Keratinocyte (primary cell): ENCODE measurements around the gene PSMB11. TPM values are rescaled to one million over a fixed set of nuclear protein-coding genes. Genes with fewer than 3 reads are reported as not detected.

ENCODE experiments used
- DNase-seq: peaks from one replicate; pipeline ENCODE4 v3.0.0-alpha.2; 2011; ENCODE audit warnings: low read depth, missing footprints, low spot score
- FAIRE-seq: peaks from 2 replicates; lab custom pipeline; 2011; peaks lifted over from hg19 to GRCh38; lab: Jason Lieb, UNC
- H2AFZ ChIP-seq: 2 replicates; pipeline ENCODE4 v1.6.0; 2012; ENCODE audit warnings: low read length, control low read depth, inconsistent platforms; ENCODE audit not compliant: control insufficient read depth
- H3K27ac ChIP-seq: 2 replicates; pipeline ENCODE4 v1.5.1; 2011; ENCODE audit warnings: low read length; ENCODE audit not compliant: control insufficient read depth, insufficient read depth
- H3K27me3 ChIP-seq: 3 replicates; pipeline ENCODE4 v1.6.0; 2011; ENCODE audit warnings: low read length; ENCODE audit not compliant: control insufficient read depth, insufficient read depth; ENCODE audit errors: extremely low read depth
- H3K36me3 ChIP-seq, 2 experiments: 2 replicates in 1 of 2; 3 replicates in 1 of 2; pipeline ENCODE4 v1.5.1; 2011; ENCODE audit warnings: low read length in 2 of 2, mild to moderate bottlenecking in 1 of 2; ENCODE audit not compliant: control insufficient read depth in 2 of 2, insufficient read depth in 2 of 2; ENCODE audit errors: extremely low read depth in 1 of 2
- H3K4me1 ChIP-seq: 3 replicates; pipeline ENCODE4 v1.5.1; 2011; ENCODE audit warnings: low read length; ENCODE audit not compliant: control insufficient read depth, insufficient read depth; ENCODE audit errors: extremely low read depth
- H3K4me2 ChIP-seq: 3 replicates; pipeline ENCODE4 v1.6.0; 2011; ENCODE audit warnings: low read depth, low read length; ENCODE audit not compliant: control insufficient read depth, insufficient read depth; ENCODE audit errors: extremely low read depth
- H3K4me3 ChIP-seq, 3 experiments: fragments of 200-600 bp in 1 of 3; sonication (generic) in 1 of 3; 2 replicates in 2 of 3; 3 replicates in 1 of 3; pipeline ENCODE4 v1.5.1; 2011 to 2016; ENCODE audit warnings: low read length in 3 of 3, mild to moderate bottlenecking in 3 of 3, control low read depth in 2 of 3, inconsistent platforms in 1 of 3, low read depth in 1 of 3, mixed read lengths in 1 of 3, mixed run types in 1 of 3, moderate library complexity in 1 of 3; ENCODE audit not compliant: control insufficient read depth in 2 of 3, insufficient read depth in 2 of 3; ENCODE audit errors: extremely low read depth in 1 of 3
- H3K79me2 ChIP-seq: 2 replicates; pipeline ENCODE4 v1.6.0; 2012; ENCODE audit warnings: low read length; ENCODE audit not compliant: control insufficient read depth, insufficient read depth
- H3K9ac ChIP-seq: 3 replicates; pipeline ENCODE4 v1.6.0; 2011; ENCODE audit warnings: low read length; ENCODE audit not compliant: control insufficient read depth, insufficient read depth; ENCODE audit errors: extremely low read depth
- H3K9me1 ChIP-seq: 3 replicates; pipeline ENCODE4 v1.6.0; 2011; ENCODE audit warnings: low read length; ENCODE audit not compliant: control insufficient read depth, insufficient read depth; ENCODE audit errors: extremely low read depth
- H3K9me3 ChIP-seq: 2 replicates; pipeline ENCODE4 v1.5.1; 2012; ENCODE audit warnings: low read depth, low read length; ENCODE audit not compliant: control insufficient read depth
- H4K20me1 ChIP-seq: 3 replicates; pipeline ENCODE4 v1.6.0; 2011; ENCODE audit warnings: low read length; ENCODE audit not compliant: control insufficient read depth, insufficient read depth; ENCODE audit errors: extremely low read depth
- EZH2 ChIP-seq: IDR thresholded peaks from one replicate; pipeline ENCODE4 v1.6.1; 2012; ENCODE audit warnings: inconsistent platforms, mild to moderate bottlenecking, low read length, moderate library complexity
- dilution Hi-C: fragments of 300-500 bp; cut with MboI; formaldehyde crosslinking; loops from one replicate; pipeline ENCODE4 v1.7.0; 2020; ENCODE audit warnings: low sequenced_read_pairs; ENCODE audit not compliant: extremely low pct_ligation_motif_present
- polyA plus RNA-seq, 5 experiments: library from polyadenylated mRNA; depleted of rRNA in 3 of 5; stranded (reverse) in 3 of 5; stranded (forward) in 1 of 5; unstranded in 1 of 5; fragments of >200 nt; gene quantifications; 1 replicate in 1 of 5; 2 replicates in 3 of 5; 3 replicates in 1 of 5; pipeline versions ENCODE4 v1.2.1 to v1.2.3, GENCODE V29; 2011 to 2012; ENCODE audit warnings: missing spikeins in 2 of 5, low read depth in 1 of 5, low replicate concordance in 1 of 5
- TF ChIP-seq, protein P1 (sequence below), 3 experiments: IDR thresholded peaks in 1 of 3; conservative IDR thresholded peaks in 1 of 3; optimal IDR thresholded peaks in 1 of 3; 2 replicates in 2 of 3; 3 replicates in 1 of 3; pipeline versions ENCODE3 to v1.5.1; 2011; ENCODE audit warnings: low read length in 3 of 3, mild to moderate bottlenecking in 3 of 3, moderate library complexity in 2 of 3, control low read depth in 1 of 3, inconsistent platforms in 1 of 3; ENCODE audit not compliant: insufficient read depth in 2 of 3; ENCODE audit errors: extremely low read depth in 1 of 3

The PSMB11 gene
- polyA plus RNA-seq, 1 donor (not counting 4 experiments of a cell fraction or from before 2014, with no cell fraction given) = not detected

GRCh38 chr14:23074906-23075305 lies 32.9 kb downstream of the PSMB11 start:
- peaks cover 29% of the 10 kb centered on the region for H3K4me1 ChIP-seq
- peaks cover 16 to 48% of the 10 kb centered on the region in 2 experiments for H3K36me3 ChIP-seq

GRCh38 chr14:23076785-23077408 lies 34.9 kb downstream of the PSMB11 start:
- Histone ChIP-seq H3K4me3 (no peak overlapping the region), H3K27ac (no peak overlapping the region), H3K9me3 (no peaks in the 10 kb centered on the region), H4K20me1 (no peaks in the 10 kb centered on the region), H3K4me1 (peaks cover 20% of the 10 kb centered on the region), H3K9ac (no peak overlapping the region), H3K9me1 (no peaks in the 10 kb centered on the region), H3K27me3 (no peaks in the 10 kb centered on the region), H3K79me2 (peaks cover 6% of the 10 kb centered on the region), H3K4me2 (no peak overlapping the region), H3K36me3 (peaks cover 20 to 63% of the 10 kb centered on the region in 2 experiments), H2AFZ (no peak overlapping the region)
- TF ChIP-seq, protein P1, sequence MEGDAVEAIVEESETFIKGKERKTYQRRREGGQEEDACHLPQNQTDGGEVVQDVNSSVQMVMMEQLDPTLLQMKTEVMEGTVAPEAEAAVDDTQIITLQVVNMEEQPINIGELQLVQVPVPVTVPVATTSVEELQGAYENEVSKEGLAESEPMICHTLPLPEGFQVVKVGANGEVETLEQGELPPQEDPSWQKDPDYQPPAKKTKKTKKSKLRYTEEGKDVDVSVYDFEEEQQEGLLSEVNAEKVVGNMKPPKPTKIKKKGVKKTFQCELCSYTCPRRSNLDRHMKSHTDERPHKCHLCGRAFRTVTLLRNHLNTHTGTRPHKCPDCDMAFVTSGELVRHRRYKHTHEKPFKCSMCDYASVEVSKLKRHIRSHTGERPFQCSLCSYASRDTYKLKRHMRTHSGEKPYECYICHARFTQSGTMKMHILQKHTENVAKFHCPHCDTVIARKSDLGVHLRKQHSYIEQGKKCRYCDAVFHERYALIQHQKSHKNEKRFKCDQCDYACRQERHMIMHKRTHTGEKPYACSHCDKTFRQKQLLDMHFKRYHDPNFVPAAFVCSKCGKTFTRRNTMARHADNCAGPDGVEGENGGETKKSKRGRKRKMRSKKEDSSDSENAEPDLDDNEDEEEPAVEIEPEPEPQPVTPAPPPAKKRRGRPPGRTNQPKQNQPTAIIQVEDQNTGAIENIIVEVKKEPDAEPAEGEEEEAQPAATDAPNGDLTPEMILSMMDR (optimal IDR thresholded peaks at IDR 0.05 in 1 of 3, IDR thresholded peaks at IDR 0.05 in 1 of 3, conservative IDR thresholded peaks at IDR 0.05 in 1 of 3; ENCODE audit: extremely low read depth in 1 of 3, insufficient read depth in 2 of 3, low read length in 3 of 3) = peak; percentile 45 to 60 (median 49)
- no peak for TF ChIP-seq EZH2
- DNase-seq = no peak
- FAIRE-seq = peak; percentile 55
- dilution Hi-C loops = no loop called here

More at GRCh38 chr14:23074906-23075305, 32.9 kb downstream of the PSMB11 start:
- H3K4me3 ChIP-seq = no peak overlapping the region
- no peaks in the 10 kb centered on the region for H3K9me3 ChIP-seq
- no peaks in the 10 kb centered on the region for H3K27me3 ChIP-seq
- H2AFZ ChIP-seq = no peak overlapping the region
- no peak overlapping the region for H3K27ac ChIP-seq
- no peaks in the 10 kb centered on the region for H4K20me1 ChIP-seq
- no peak for DNase-seq
- H3K9ac ChIP-seq = no peak overlapping the region
- peaks cover 20% of the 10 kb centered on the region for H3K79me2 ChIP-seq
- TF ChIP-seq, protein P1 (optimal IDR thresholded peaks at IDR 0.05 in 1 of 3, IDR thresholded peaks at IDR 0.05 in 1 of 3, conservative IDR thresholded peaks at IDR 0.05 in 1 of 3; ENCODE audit: extremely low read depth in 1 of 3, insufficient read depth in 2 of 3, low read length in 3 of 3) = no peak
- no peak for TF ChIP-seq EZH2
- no peak overlapping the region for H3K4me2 ChIP-seq
- no peaks in the 10 kb centered on the region for H3K9me1 ChIP-seq
- FAIRE-seq = no peak
- dilution Hi-C loops = no loop called here
